Hematopoietic multipotent progenitor cell treated with erythropoietin and hydrocortisone succinate and interleukin-3 and kit ligand, for 4 days (in vitro differentiated cells): Measurements from ENCODE around the gene RPUSD4.

Experiments
- DNase-seq: peaks from one replicate; pipeline ENCODE4 v3.0.0-alpha.2; 2015

The RPUSD4 gene

GRCh38 chr11:126155402-126156187, 55.9 kb downstream of the RPUSD4 start:
- no peak for DNase-seq

- DNase-seq = no peak
These were observed 56.8 kb downstream of the RPUSD4 start for GRCh38 chr11:126154691-126155090.

DNA sequence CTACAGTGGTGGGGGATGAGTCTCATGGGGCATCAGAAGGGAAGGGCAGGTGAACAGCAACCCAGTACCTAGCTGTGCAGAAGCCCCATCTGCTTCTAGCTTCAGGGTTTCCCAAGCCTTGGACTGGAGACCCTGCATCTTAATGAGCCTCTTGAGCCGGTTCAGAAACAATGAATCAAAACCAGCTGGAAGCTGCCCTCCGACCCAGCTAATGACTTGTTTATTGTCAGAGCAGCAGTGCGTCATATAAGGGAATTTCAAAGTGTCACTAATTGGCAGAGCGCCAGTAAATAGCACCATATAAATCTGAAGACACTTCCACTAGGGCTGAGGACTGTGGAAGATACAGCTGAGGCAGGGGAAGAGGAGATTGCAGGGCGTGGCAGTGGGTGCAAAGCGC, 57.5 kb downstream of the RPUSD4 start:
- DNase-seq = no peak

GRCh38 chr11:126153006-126153405, 58.4 kb downstream of the RPUSD4 start:
- no peak for DNase-seq

DNA sequence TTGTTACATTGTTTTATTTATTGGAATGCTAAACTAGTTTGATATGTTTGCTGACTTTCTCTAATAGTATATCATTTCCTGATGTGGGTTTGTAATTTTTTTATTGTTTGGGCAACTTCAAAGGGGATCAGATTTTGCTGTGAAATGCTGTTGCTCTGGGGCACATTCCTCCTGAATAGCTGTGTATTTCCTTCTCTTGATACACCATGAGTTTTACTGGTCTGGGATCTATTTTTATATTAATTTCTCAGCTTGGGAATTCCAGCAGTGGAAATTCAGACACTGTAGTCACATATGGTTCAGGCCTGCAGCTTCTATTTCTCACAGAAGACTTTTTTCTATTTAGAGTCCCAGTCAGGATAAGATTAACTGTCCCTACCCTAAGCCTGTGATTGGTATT, 58.9 kb downstream of the RPUSD4 start:
- DNase-seq = no peak

DNA sequence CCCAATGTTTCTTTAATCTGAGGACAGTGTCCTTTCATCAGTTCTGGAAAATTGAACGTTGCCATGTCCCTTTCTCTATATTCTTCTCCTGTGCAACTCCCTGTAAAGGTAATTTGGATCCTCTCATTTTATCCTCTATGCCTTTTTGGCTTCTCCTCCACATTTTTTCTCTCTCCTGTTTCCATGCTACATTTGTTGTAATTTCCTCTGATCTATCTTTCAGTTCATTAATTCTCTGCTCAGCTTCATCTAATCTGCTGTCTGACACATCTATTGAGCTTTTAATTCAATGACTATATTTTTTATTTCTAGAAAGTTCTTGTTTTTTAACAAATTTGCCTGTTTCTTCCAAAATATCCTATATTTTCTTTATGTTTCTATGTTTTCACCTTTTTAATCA, 59.3 kb downstream of the RPUSD4 start:
- DNase-seq = no peak
